ENCODE data around the gene SHISA9. TPM values are rescaled to one million over a fixed set of nuclear protein-coding genes. Genes with fewer than 3 reads are reported as not detected.

SHISA9 gene
- total RNA-seq, 1 donor from 2014 or later: 96.6 TPM

DNA sequence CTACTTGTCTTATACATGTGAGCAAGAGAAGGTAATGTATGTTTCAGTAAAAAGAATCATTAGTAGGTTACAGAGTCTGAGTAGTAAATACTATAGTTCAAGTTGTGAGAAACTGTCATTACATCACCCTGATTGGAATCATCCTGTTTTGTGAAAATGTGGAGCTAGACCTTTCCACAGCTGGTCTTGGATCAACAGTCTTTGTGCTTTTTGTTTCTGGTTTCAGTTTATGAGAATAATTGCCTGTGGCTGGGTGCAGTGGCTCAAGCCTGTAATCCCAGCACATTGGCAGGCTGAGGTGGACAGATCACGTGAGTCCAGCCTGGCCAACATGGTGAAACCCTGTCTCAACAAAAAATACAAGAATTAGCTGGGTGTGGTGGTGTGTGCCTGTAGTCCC lies 19.7 kb upstream of the SHISA9 start:
- TF ChIP-seq, protein P1, sequence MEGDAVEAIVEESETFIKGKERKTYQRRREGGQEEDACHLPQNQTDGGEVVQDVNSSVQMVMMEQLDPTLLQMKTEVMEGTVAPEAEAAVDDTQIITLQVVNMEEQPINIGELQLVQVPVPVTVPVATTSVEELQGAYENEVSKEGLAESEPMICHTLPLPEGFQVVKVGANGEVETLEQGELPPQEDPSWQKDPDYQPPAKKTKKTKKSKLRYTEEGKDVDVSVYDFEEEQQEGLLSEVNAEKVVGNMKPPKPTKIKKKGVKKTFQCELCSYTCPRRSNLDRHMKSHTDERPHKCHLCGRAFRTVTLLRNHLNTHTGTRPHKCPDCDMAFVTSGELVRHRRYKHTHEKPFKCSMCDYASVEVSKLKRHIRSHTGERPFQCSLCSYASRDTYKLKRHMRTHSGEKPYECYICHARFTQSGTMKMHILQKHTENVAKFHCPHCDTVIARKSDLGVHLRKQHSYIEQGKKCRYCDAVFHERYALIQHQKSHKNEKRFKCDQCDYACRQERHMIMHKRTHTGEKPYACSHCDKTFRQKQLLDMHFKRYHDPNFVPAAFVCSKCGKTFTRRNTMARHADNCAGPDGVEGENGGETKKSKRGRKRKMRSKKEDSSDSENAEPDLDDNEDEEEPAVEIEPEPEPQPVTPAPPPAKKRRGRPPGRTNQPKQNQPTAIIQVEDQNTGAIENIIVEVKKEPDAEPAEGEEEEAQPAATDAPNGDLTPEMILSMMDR (IDR thresholded peaks at IDR 0.05; ENCODE audit: partially characterized antibody, unreplicated experiment): no peak
- no peak overlapping the region for H3K27ac Mint-ChIP-seq (ENCODE audit: unreplicated experiment)
- H3K9me3 Mint-ChIP-seq (ENCODE audit: unreplicated experiment): peaks cover 2% of the 10 kb centered on the region
- no peak for DNase-seq
- H3K4me1 Mint-ChIP-seq (ENCODE audit: low read depth, unreplicated experiment): no peaks in the 10 kb centered on the region
- peaks cover 4% of the 10 kb centered on the region for H3K27me3 Mint-ChIP-seq (ENCODE audit: unreplicated experiment)
- no peak overlapping the region for H3K4me3 Mint-ChIP-seq (ENCODE audit: unreplicated experiment)
- no peaks in the 10 kb centered on the region for H3K36me3 Mint-ChIP-seq (ENCODE audit: unreplicated experiment)

DNA sequence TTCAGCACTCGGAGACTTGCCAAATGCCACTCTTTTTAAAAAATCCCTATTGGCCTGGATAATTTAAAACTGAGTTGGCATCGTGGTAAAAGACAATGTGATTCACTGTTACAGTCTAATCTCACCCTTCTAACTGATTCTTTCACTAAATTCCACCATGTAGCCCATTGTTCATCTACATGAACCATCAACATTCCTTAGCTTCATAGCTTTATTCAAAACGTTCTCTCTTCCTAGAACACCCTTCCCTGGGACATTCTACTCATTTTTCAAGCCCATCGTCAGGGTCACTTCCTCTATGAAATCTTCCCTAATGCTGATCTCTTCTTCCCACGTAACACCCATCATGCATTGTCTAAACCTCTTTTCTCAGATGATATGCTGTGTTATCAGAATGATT lies 15.7 kb upstream of the SHISA9 start:
- Mint-ChIP-seq H3K4me3 (ENCODE audit: unreplicated experiment) (no peak overlapping the region), H3K27ac (ENCODE audit: unreplicated experiment) (no peak overlapping the region), H3K9me3 (ENCODE audit: unreplicated experiment) (peaks cover 2% of the 10 kb centered on the region), H3K4me1 (ENCODE audit: low read depth, unreplicated experiment) (no peaks in the 10 kb centered on the region), H3K36me3 (ENCODE audit: unreplicated experiment) (no peaks in the 10 kb centered on the region), H3K27me3 (ENCODE audit: unreplicated experiment) (no peaks in the 10 kb centered on the region)
- TF ChIP-seq, protein P1 (IDR thresholded peaks at IDR 0.05; ENCODE audit: partially characterized antibody, unreplicated experiment): no peak
- no peak for DNase-seq

DNA sequence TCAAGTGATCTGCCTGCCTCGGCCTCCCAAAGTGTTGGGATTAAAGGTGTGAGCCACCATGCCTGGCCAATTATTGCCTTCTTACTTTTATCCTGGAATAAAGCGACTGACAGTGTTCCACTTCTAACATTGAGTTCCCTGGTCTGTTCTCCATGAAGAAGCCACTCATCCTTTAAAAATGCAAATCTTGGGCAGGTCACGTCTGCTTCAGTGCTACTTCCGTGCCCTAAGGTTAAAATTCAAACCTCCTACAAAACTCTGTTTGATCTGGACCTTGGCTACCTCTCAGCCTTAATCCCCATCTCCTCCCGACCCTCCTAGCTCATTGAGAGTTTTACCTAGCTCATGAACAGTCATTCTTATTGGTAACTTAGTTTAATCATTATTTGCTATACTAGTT lies 9.6 kb upstream of the SHISA9 start:
- Mint-ChIP-seq H3K9me3 (ENCODE audit: unreplicated experiment) (no peaks in the 10 kb centered on the region), H3K27me3 (ENCODE audit: unreplicated experiment) (peaks cover 2% of the 10 kb centered on the region), H3K4me3 (ENCODE audit: unreplicated experiment) (no peak overlapping the region), H3K27ac (ENCODE audit: unreplicated experiment) (no peak overlapping the region), H3K4me1 (ENCODE audit: low read depth, unreplicated experiment) (peaks cover 5% of the 10 kb centered on the region), H3K36me3 (ENCODE audit: unreplicated experiment) (no peaks in the 10 kb centered on the region)
- TF ChIP-seq, protein P1 (IDR thresholded peaks at IDR 0.05; ENCODE audit: partially characterized antibody, unreplicated experiment): no peak
- no peak for DNase-seq

DNA sequence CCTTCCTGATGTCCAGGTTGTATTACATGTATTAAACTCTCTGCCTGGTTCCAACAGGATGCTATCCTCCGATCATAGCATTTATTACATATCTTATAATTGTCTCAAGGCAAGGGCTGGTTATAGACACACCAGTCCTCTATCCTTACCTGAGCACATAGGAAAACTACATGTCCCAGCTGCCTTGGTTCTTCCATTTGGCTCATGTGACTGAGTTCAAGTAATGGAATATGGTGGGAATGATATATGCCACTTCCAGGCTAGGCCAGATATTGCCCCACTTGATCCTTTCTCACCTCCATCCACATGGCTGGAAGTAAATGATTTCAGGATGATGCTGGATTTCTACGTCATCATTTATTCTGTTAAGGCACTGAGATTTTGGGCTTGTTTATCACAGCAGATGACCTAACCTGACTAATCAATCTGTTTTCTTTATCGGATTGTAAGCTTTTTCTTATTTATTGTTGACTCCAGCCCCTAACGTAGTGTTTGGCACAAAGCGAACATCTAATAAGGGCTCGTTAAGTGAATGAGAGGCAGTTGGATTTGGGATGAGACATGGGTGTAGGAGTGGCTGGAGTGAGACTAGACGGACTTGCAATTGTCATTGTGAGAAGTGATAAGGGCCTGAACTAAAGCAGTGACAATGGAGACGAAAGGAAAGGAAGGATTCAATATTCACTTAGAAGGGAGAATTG lies 8.2 kb upstream of the SHISA9 start:
- Mint-ChIP-seq H3K4me3 (ENCODE audit: unreplicated experiment) (no peak overlapping the region), H3K4me1 (ENCODE audit: low read depth, unreplicated experiment) (peaks cover 7% of the 10 kb centered on the region), H3K9me3 (ENCODE audit: unreplicated experiment) (no peaks in the 10 kb centered on the region), H3K36me3 (ENCODE audit: unreplicated experiment) (no peaks in the 10 kb centered on the region), H3K27ac (ENCODE audit: unreplicated experiment) (no peak overlapping the region), H3K27me3 (ENCODE audit: unreplicated experiment) (peaks cover 2% of the 10 kb centered on the region)
- TF ChIP-seq, protein P1 (IDR thresholded peaks at IDR 0.05; ENCODE audit: partially characterized antibody, unreplicated experiment): no peak
- DNase-seq: no peak

DNA sequence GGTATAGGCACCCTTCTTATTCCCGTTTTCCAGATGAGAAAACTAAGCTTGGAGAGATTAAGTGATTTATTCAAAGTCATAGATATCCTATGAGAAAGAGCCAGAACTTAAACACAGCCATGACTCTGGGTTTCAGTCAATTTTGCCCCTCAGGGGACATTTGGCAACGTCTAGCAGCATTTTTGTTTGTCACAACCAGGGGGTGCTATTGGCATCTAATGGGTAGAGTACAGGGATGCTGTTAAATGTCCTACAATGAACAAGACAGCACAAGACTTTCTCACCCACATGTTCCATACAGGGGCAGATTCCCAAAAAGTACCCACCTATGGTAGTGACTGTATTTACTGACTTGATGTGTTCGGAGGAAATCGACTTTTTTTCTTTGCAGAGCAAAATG lies 4.8 kb upstream of the SHISA9 start:
- TF ChIP-seq, protein P1 (IDR thresholded peaks at IDR 0.05; ENCODE audit: partially characterized antibody, unreplicated experiment): peak; percentile 68

More for the DNA sequence above, 4.8 kb upstream of the SHISA9 start:
- peaks cover 25% of the 10 kb centered on the region for H3K4me1 Mint-ChIP-seq (ENCODE audit: low read depth, unreplicated experiment)
- H3K4me3 Mint-ChIP-seq (ENCODE audit: unreplicated experiment): no peak overlapping the region
- no peak overlapping the region for H3K27ac Mint-ChIP-seq (ENCODE audit: unreplicated experiment)
- no peaks in the 10 kb centered on the region for H3K9me3 Mint-ChIP-seq (ENCODE audit: unreplicated experiment)
- DNase-seq: no peak
- peaks cover 8% of the 10 kb centered on the region for H3K27me3 Mint-ChIP-seq (ENCODE audit: unreplicated experiment)
- H3K36me3 Mint-ChIP-seq (ENCODE audit: unreplicated experiment): no peaks in the 10 kb centered on the region

All from glutamatergic neuron (in vitro differentiated cells).